Measurements from ENCODE around the gene AFDN.
"Not testable (repeated sequence)": the region's sequence is repeated elsewhere in the genome, so short reads cannot be mapped to it uniquely, and the experiment has no call there.

Gene AFDN

GRCh38 chr6:167952512-167952859, 125.8 kb downstream of the AFDN start:
- DNase-seq (ENCODE audit: low read depth in 3 of 3): no peak

DNA sequence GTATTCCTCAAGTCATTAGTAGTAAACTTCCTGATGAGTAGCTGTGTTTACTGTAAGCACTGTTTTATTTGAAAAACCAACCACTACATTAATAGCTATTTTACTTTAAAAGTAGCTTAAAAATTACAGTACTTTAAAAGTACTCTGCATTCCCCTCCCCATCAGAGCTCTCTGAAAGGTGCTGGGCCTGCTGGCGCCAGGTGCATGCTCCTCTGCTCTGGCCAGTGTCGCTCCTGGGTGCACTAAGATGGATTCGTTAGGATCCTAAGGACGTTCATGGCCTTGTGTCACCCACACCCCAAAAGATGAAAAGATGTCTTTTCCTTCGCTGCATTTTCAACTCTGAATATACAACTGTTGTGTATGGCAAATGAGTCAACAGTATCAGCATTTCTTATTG, 126.8 kb downstream of the AFDN start:
- DNase-seq (ENCODE audit: low read depth in 3 of 3): no peak

GRCh38 chr6:167954151-167954550, 127.4 kb downstream of the AFDN start:
- DNase-seq (ENCODE audit: low read depth in 3 of 3): no peak

DNA sequence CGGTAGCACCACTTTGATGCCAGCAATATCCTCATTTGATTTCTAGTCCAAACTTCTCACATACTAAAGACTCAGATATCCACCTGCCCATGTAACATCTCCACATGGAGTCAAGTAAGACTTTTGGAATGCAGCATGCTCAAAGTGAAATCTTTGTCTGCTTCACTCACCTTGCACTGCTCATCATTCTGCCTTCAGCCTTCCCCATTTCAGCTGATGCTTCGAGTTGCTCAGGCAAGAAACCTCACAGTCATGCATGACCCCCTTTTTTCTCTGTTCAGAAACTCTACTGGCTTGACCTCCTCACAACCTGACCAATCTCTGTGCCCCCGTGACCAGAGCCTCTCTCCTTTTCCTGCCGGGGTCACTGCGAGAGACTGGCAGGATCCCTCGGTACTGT, 129.8 kb downstream of the AFDN start:
- DNase-seq (ENCODE audit: low read depth in 3 of 3): no peak

DNA sequence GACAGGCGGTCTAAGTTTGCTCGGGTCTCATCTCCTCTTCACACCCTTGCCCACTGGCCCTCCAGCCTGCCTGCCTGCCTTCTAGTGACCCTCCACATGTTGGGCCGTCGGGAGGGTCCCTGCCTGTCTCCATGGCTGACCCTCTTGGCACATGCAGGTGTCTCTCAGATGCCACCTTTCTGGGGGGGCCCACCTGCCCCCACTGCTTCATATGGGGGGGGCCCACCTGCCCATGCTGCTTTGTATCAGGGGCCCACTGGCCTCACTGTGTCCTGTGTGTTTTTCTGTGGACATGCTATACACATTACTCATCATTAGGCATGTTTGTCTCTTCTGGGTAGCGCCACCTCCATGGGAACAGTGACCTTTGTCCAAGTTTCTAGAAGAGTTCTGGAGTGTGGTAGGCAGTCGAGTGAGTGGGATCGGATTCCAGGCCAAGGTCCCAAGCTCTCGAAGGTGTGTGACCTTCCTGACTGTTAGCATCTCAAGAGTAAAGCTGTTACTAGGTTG, 130.3 kb downstream of the AFDN start:
- no peak for DNase-seq (ENCODE audit: low read depth in 3 of 3)

DNA sequence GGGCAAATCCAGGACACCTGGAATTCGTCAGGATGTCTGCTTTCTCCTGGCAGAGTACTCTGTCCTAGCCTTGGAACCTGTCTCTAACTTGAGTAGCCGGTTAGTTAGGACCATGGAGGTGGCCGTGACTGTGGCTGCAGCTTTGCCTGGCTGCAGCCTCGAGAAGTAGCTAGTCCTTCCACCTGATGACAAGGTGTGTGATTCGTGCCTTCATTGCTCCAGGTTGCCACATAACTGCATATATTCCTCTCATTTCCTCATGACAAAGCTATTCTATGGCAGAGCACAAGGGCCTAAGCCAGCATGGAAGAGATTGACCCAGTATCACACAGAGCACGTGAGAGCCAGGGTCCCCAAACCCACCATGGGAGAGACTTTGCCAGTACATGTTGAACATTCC, 130.9 kb downstream of the AFDN start:
- DNase-seq (ENCODE audit: low read depth in 3 of 3): no peak

- no peak for DNase-seq (ENCODE audit: low read depth in 3 of 3)
These were observed 133.9 kb downstream of the AFDN start for GRCh38 chr6:167960579-167960978.

- no peak for DNase-seq (ENCODE audit: low read depth in 3 of 3)
These were observed 136.0 kb downstream of the AFDN start for GRCh38 chr6:167962711-167963110.

DNA sequence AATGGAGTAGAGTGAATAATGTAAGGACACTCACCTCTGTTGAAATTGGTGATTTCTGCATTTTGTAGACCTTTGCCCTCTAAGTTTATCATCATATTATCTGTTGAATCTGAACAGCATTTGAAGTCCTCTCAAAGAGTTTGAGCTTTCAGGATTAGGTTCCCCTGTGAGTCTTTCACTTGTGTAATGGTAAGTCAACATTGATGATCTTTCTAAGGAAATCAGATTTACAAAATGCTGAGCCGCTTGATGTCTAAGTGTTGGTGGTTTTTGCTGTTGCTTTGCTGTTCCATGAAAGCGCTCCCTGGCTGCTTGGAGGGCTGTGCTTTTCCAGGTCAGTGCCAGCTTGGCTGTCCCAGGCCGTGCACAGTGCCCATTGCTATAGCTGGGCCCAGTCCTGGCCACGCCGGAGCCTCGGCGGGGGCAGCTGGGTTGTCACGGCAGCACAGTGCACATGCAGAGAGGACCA, 136.9 kb downstream of the AFDN start:
- no peak for DNase-seq (ENCODE audit: low read depth in 3 of 3)

DNA sequence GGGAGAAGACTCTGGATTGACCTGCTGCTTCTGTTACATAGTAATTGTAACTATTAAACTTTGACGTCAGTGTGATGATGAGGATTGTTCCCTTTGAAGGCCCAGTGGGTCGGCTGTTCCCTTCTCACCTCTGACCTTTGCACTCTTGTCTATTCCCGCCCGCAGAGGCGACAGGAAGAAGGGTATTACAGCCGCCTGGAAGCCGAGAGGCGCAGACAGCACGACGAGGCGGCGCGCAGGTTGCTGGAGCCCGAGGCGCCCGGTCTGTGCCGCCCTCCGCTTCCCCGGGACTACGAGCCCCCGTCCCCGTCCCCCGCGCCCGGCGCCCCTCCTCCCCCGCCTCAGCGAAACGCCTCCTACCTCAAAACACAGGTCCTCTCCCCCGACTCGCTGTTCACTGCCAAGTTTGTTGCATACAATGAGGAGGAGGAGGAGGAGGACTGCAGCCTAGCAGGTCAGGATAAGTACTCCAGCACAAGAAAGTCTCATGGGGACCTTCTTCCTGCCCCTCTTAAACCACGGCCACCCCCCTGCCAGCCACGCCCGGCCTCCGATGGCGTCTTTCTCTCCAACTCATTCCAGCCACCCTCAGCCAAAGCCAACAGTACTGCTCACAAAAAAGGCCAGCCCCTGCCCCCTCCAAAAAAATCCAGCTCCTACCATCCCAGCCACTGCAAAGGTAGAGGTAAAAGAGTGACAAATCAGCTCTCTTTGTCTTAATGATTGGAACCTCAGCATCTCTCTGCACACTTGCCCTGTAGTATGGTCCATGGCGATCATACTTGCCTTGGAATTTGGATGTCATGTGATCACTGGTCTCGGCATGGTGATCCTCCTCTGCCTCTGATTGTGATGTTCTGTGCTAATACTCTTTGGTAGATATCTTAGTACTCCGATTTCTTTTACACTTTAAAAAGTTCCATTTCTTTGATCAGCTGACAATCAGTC, 139.2 kb downstream of the AFDN start:
- DNase-seq (ENCODE audit: low read depth in 3 of 3): no peak

- no peak for DNase-seq (ENCODE audit: low read depth in 3 of 3)
These were observed 139.8 kb downstream of the AFDN start for GRCh38 chr6:167966540-167966905.

GRCh38 chr6:167968091-167968490, 141.4 kb downstream of the AFDN start:
- no peak for DNase-seq (ENCODE audit: low read depth in 3 of 3)

- no peak for DNase-seq (ENCODE audit: low read depth in 3 of 3)
These were observed 143.5 kb downstream of the AFDN start for GRCh38 chr6:167970230-167970629.

DNA sequence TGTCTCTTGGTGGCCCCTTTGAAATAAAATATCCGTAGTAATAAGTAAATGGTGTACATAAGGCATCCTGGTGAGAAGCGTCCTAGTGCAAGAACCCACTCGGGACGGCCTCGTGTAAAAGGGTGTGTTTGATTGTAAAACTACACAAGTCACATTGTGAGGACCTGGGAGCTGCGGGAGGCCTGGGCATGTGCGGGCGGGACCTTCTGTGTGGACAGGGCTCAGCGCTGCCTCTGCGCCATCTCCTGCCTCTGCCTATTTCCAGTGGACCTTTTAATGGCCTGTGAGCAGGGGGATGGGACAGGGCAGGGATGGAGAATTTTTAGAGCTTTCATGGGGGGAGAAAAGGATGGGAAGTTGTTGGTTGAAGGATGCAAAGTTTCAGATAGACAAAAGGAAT, 145.5 kb downstream of the AFDN start:
- no peak for DNase-seq (ENCODE audit: low read depth in 3 of 3)

DNA sequence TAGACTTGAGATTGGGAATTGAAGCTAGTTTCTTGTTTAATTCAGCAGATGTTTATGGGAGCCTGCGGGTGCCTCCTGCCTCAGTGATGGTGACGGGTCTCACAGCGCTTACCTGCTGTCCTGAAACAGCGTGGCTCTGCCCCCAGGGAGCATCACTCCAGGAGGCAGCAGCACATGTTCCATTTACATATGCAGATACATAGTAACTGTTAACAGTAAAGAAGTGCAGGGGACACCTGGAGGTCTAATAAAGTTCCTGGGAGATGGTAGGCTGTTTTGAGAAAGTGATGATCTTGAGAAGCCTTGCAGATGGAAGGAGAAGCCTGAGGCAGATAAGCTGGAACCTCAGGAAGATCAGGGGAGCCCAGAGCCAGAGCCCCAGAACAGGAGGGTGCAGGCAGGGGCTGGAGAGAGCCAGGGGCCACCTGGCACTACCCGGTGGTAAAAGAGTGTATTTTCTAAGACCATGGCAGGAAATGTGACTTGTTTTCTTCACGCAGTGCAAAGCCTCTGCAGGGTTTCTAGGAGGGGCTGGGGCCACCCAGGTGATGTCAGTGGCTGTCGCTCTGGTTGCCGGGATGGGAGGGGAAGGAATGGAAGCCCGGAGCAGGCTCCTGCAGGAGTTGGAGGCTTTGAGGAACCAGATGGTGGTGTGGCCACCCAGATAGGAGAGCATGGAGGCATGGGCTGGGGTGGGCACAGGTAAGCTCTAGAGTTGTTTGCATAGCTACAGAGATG, 146.6 kb downstream of the AFDN start:
- no peak for DNase-seq (ENCODE audit: low read depth in 3 of 3)

- DNase-seq (ENCODE audit: low read depth in 3 of 3): no peak
These were observed 148.1 kb downstream of the AFDN start for GRCh38 chr6:167974640-167975344.

DNA sequence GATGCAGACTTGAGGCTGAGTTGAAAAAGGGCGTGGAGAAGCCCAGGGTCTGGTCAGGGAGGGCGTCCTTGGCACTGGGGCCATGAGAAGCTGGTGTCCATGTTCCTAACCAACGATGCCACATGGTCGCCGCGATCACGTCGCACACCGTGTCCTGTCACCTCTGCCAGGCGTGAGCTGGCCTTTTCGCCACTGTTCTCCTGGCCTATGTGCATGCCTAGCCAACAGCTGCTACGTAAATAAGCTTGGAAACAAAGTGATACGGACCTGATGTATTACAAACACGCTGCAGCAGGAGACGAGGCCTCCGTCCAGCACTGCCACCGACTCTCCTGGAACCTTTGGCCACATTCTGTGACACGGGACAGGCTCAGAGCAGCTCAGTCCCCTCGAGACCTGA, 148.7 kb downstream of the AFDN start:
- no peak for DNase-seq (ENCODE audit: low read depth in 3 of 3)

GRCh38 chr6:167976116-167976657, 149.5 kb downstream of the AFDN start:
- DNase-seq (ENCODE audit: low read depth in 3 of 3): not testable (repeated sequence)

GRCh38 chr6:167976708-167977107, 150.0 kb downstream of the AFDN start:
- no peak for DNase-seq (ENCODE audit: low read depth in 3 of 3)

DNA sequence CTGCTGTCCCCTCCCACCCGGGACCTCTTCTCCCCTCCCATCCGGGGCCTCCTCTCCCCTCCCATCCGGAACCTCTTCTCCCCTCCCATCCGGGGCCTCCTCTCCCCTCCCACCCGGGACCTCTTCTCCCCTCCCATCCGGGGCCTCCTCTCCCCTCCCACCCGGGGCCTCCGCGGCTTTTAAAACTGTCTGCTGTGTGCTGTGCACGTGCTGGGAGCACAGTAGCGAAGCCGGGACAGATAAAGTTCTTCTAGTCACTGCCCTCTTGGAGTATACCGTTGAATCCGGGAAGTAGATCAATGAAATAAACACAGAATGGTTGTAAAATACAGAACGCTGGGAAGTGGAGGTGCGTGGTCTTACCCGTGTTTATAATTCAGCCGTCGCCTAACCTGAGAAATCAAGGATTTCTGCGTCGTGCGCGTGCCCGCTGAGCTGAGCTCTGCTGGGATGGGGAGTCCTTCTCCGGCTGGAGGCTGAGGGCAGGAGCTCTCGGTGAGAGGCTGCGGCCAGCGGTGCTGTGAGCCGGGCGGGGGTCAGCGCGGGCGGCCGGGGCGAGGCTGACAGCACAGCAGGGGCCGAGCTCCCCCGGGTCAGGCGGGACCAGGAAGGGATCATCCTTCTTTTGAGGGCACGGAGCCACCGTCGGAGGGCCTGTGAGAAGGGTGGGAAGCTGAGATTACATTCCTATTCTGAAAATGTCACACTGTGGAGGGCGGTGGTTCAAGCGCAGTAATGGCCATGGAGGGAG, 151.2 kb downstream of the AFDN start:
- DNase-seq (ENCODE audit: low read depth in 3 of 3): no peak

- no peak for DNase-seq (ENCODE audit: low read depth in 3 of 3)
These were observed 151.9 kb downstream of the AFDN start for GRCh38 chr6:167978607-167979006.
